Body of pancreas (tissue), 4 donors: ENCODE measurements around the gene NOP56. TPM values are rescaled to one million over a fixed set of nuclear protein-coding genes. Genes with fewer than 3 reads are reported as not detected.
"Not testable (repeated sequence)": the region's sequence is repeated elsewhere in the genome, so short reads cannot be mapped to it uniquely, and the experiment has no call there.

Experiments used
- ATAC-seq: fragments of 150-250 bp; one replicate; pipeline ENCODE4 v1.9.1; 2016
- DNase-seq, 4 donors: peaks; one replicate each; pipeline ENCODE4 v3.0.0-alpha.2; 2019
- H3K27ac ChIP-seq, 4 donors: fragments of 200-600 bp; sonication (generic); 1 replicate in 3 of 4; 2 replicates in 1 of 4; pipeline versions ENCODE4 v1.5.1 to v1.6.1; 2016 to 2019; ENCODE audit warnings: mild to moderate bottlenecking in 1 of 4, mixed read lengths in 1 of 4, moderate library complexity in 1 of 4
- H3K27me3 ChIP-seq, 2 donors: fragments of 200-600 bp; sonication (generic); one replicate each; pipeline ENCODE4 v1.6.0; 2016; ENCODE audit warnings: mild to moderate bottlenecking in 1 of 2
- H3K36me3 ChIP-seq, 2 donors: fragments of 200-600 bp; sonication (generic); replicated peaks in 1 of 2; 2 replicates each; pipeline ENCODE4 v1.5.1; 2016; ENCODE audit warnings: low read depth in 2 of 2; ENCODE audit not compliant: insufficient read depth in 1 of 2
- H3K4me1 ChIP-seq: fragments of 200-600 bp; sonication (generic); one replicate; pipeline ENCODE4 v1.6.0; 2016
- H3K4me3 ChIP-seq, 2 donors: fragments of 200-600 bp; sonication (generic); 1 replicate in 1 of 2; 2 replicates in 1 of 2; pipeline ENCODE4 v1.5.1; 2016 to 2019
- H3K9me3 ChIP-seq, 3 donors: fragments of 200-600 bp; sonication (generic); 1 replicate in 2 of 3; 2 replicates in 1 of 3; pipeline ENCODE4 v1.5.1; 2016
- CTCF ChIP-seq, 7 experiments: fragments of 450-650 bp in 4 of 7; fragments of 200-600 bp in 3 of 7; sonication (generic) in 3 of 7; IDR thresholded peaks; one replicate each; pipeline ENCODE4 v1.5.1; 2016 to 2019; ENCODE audit warnings: antibody characterized with exemption in 7 of 7
- POLR2A ChIP-seq, 3 donors: fragments of 450-650 bp; IDR thresholded peaks; one replicate each; pipeline ENCODE4 v1.6.1; 2016; ENCODE audit warnings: antibody characterized with exemption in 3 of 3, mild to moderate bottlenecking in 2 of 3
- whole genome bisulfite sequencing, 2 donors: methylation state at CpG; one replicate each; pipeline ENCODE4 v1.1.5; 2017; 5-methylcytosine and 5-hydroxymethylcytosine counted together
- intact Hi-C: fragments of 100-400 bp; cut with DNase I; formaldehyde crosslinking; loops from one replicate; pipeline ENCODE4 v1.15.1; 2023
- total RNA-seq, 2 donors: library from RNA; depleted of rRNA; stranded (reverse); fragments of >200 nt; gene quantifications; one replicate each; pipeline ENCODE4 v1.1.0, GENCODE V29; 2016

The NOP56 gene
- total RNA-seq, 2 donors from 2014 or later, result 57.1 to 165 TPM

- Histone ChIP-seq H3K27ac (no peak overlapping the region), H3K9me3 (no peaks in the 10 kb centered on the region), H3K36me3 (no peaks in the 10 kb centered on the region), H3K27me3 (peaks cover 0 to 6% of the 10 kb centered on the region in 2 donors), H3K4me3 (no peak overlapping the region), H3K4me1 (peaks cover 14% of the 10 kb centered on the region)
- intact Hi-C loops, result no loop called here
- TF ChIP-seq POLR2A (IDR thresholded peaks at IDR 0.05) (no peak), CTCF (IDR thresholded peaks at IDR 0.05) (no peak)
- DNase-seq (no peak), ATAC-seq (no peak)
- 66 to 76% methylated on average over 13 of the region's 13 CpGs for WGBS, 2 donors
These were observed 42.1 kb downstream of the NOP56 start for GRCh38 chr20:2694519-2694918.

GRCh38 chr20:2695206-2695983 lies 43.0 kb downstream of the NOP56 start:
- intact Hi-C loops, result no loop called here
- H3K27me3 ChIP-seq, result peaks cover 0 to 6% of the 10 kb centered on the region in 2 donors
- no peak overlapping the region for H3K4me3 ChIP-seq
- H3K9me3 ChIP-seq, result no peaks in the 10 kb centered on the region
- no peak overlapping the region for H3K27ac ChIP-seq
- H3K36me3 ChIP-seq, result no peaks in the 10 kb centered on the region
- DNase-seq, result no peak
- 80 to 84% methylated on average over 13 of the region's 13 CpGs for WGBS, 2 donors
- no peak for ATAC-seq
- TF ChIP-seq POLR2A (IDR thresholded peaks at IDR 0.05), result no peak
- TF ChIP-seq CTCF (IDR thresholded peaks at IDR 0.05), result no peak
- peaks cover 14% of the 10 kb centered on the region for H3K4me1 ChIP-seq

- 92 to 93% methylated on average over 12 of the region's 12 CpGs for WGBS, 2 donors
- peak in 1 of 4 donors; percentile 7 for DNase-seq
- H3K36me3 ChIP-seq, H3K27me3 ChIP-seq, H3K4me3 ChIP-seq, intact Hi-C loops, H3K27ac ChIP-seq, ATAC-seq, H3K9me3 ChIP-seq: not testable (repeated sequence)
- peaks cover 14% of the 10 kb centered on the region for H3K4me1 ChIP-seq
These were observed 43.6 kb downstream of the NOP56 start for GRCh38 chr20:2695984-2696525.

DNA sequence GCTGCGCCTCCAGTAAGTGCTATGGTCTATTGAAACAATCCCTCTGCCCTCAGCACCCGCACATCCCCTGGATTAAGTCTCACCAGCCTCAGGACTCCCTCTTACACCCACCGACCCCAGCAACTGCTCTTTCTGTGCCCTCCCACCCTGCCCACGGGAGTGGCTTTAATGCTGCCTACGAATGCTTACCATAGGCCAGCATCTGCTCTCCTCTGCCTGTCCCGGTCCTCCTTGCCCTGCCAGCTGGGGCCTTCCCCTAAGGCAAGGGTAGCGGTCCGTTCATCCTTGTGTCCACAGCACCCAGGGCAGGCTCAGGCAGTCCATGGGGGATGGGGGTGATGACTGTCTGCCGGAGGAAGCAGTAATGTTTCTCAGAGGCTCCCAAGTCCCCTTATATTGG lies 44.2 kb downstream of the NOP56 start:
- H3K27ac ChIP-seq, result no peak overlapping the region
- no peaks in the 10 kb centered on the region for H3K9me3 ChIP-seq
- ATAC-seq (no peak), DNase-seq (peak in 1 of 4 donors; percentile 9)
- WGBS, 2 donors, result 84 to 92% methylated on average over 9 of the region's 9 CpGs
- TF ChIP-seq POLR2A (IDR thresholded peaks at IDR 0.05) (no peak), CTCF (IDR thresholded peaks at IDR 0.05) (no peak)
- H3K36me3 ChIP-seq, result no peaks in the 10 kb centered on the region
- H3K4me3 ChIP-seq, result no peak overlapping the region
- H3K27me3 ChIP-seq, result peaks cover 0 to 6% of the 10 kb centered on the region in 2 donors
- intact Hi-C loops, result no loop called here
- peaks cover 12% of the 10 kb centered on the region for H3K4me1 ChIP-seq

GRCh38 chr20:2697768-2698167 lies 45.3 kb downstream of the NOP56 start:
- ATAC-seq (no peak), DNase-seq (no peak)
- intact Hi-C loops, result no loop called here
- TF ChIP-seq CTCF (IDR thresholded peaks at IDR 0.05) (no peak), POLR2A (IDR thresholded peaks at IDR 0.05) (no peak)
- Histone ChIP-seq H3K4me3 (no peak overlapping the region), H3K4me1 (peaks cover 6% of the 10 kb centered on the region), H3K27ac (no peak overlapping the region), H3K9me3 (no peaks in the 10 kb centered on the region), H3K36me3 (no peaks in the 10 kb centered on the region), H3K27me3 (peaks cover 0 to 6% of the 10 kb centered on the region in 2 donors)
- 64 to 72% methylated on average over 2 to 3 of the region's 3 CpGs for WGBS, 2 donors
